ENCODE measurements around the gene PTPRN2.

- TF ChIP-seq, protein P1, sequence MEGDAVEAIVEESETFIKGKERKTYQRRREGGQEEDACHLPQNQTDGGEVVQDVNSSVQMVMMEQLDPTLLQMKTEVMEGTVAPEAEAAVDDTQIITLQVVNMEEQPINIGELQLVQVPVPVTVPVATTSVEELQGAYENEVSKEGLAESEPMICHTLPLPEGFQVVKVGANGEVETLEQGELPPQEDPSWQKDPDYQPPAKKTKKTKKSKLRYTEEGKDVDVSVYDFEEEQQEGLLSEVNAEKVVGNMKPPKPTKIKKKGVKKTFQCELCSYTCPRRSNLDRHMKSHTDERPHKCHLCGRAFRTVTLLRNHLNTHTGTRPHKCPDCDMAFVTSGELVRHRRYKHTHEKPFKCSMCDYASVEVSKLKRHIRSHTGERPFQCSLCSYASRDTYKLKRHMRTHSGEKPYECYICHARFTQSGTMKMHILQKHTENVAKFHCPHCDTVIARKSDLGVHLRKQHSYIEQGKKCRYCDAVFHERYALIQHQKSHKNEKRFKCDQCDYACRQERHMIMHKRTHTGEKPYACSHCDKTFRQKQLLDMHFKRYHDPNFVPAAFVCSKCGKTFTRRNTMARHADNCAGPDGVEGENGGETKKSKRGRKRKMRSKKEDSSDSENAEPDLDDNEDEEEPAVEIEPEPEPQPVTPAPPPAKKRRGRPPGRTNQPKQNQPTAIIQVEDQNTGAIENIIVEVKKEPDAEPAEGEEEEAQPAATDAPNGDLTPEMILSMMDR (conservative IDR thresholded peaks at IDR 0.05; ENCODE audit: low read depth, low read length), result no peak
- no peak for TF ChIP-seq EZH2 (IDR thresholded peaks at IDR 0.05; ENCODE audit: borderline replicate concordance, low read depth, low read length, poor library complexity, severe bottlenecking)
These were observed 298.4 kb downstream of the PTPRN2 start for GRCh38 chr7:158289231-158289630.

All from A673 (cell line).